Loucy (cell line): Measurements from ENCODE around the gene CSRP1.

Experiments
- H2AFZ ChIP-seq: fragments of 200-600 bp; sonication (generic); 2 replicates; pipeline ENCODE4 v1.6.0; 2016; ENCODE audit warnings: antibody characterized with exemption, mild to moderate bottlenecking, low read length, moderate library complexity
- H3F3A ChIP-seq: fragments of 200-600 bp; 2 replicates; pipeline ENCODE4 v1.6.0; 2016; ENCODE audit warnings: antibody characterized with exemption, low read depth, mild to moderate bottlenecking
- H3K27me3 ChIP-seq: fragments of 200-600 bp; sonication (generic); 2 replicates; pipeline ENCODE4 v1.6.1; 2014; ENCODE audit warnings: low read length, mild to moderate bottlenecking; ENCODE audit not compliant: insufficient read depth, poor library complexity, severe bottlenecking
- H3K36me3 ChIP-seq: fragments of 200-600 bp; sonication (generic); 2 replicates; pipeline ENCODE4 v1.6.1; 2016; ENCODE audit warnings: low read length; ENCODE audit not compliant: insufficient read depth
- H3K4me1 ChIP-seq: fragments of 200-600 bp; sonication (generic); 2 replicates; pipeline ENCODE4 v1.5.1; 2014; ENCODE audit warnings: low read length, mild to moderate bottlenecking; ENCODE audit not compliant: insufficient read depth, poor library complexity, severe bottlenecking
- H3K4me2 ChIP-seq: fragments of 200-600 bp; sonication (generic); 2 replicates; pipeline ENCODE4 v1.6.0; 2014; ENCODE audit warnings: antibody characterized with exemption, low read length, low read depth, mild to moderate bottlenecking; ENCODE audit not compliant: poor library complexity, severe bottlenecking
- H3K4me3 ChIP-seq: fragments of 200-600 bp; sonication (generic); 2 replicates; pipeline ENCODE4 v1.5.1; 2014; ENCODE audit warnings: low read length, mild to moderate bottlenecking, mixed read lengths; ENCODE audit not compliant: poor library complexity, severe bottlenecking
- H3K79me2 ChIP-seq: fragments of 200-600 bp; sonication (generic); 2 replicates; pipeline ENCODE4 v1.6.1; 2014; ENCODE audit warnings: low read length; ENCODE audit not compliant: insufficient read depth
- H3K9ac ChIP-seq: fragments of 200-600 bp; sonication (generic); 2 replicates; pipeline ENCODE4 v1.6.0; 2014; ENCODE audit warnings: mild to moderate bottlenecking, low read depth, low read length, moderate library complexity; ENCODE audit not compliant: poor library complexity, severe bottlenecking
- H3K9me2 ChIP-seq: fragments of 200-600 bp; sonication (generic); replicated peaks from 2 replicates; pipeline ENCODE4 v1.6.1; 2016; ENCODE audit warnings: low read depth, low read length, mixed read lengths
- H3K9me3 ChIP-seq: fragments of 200-600 bp; sonication (generic); 2 replicates; pipeline ENCODE4 v1.6.1; 2014; ENCODE audit warnings: mild to moderate bottlenecking, antibody characterized with exemption, low read length, low read depth; ENCODE audit not compliant: insufficient read depth
- H4K20me1 ChIP-seq: fragments of 200-600 bp; sonication (generic); 2 replicates; pipeline ENCODE4 v1.6.0; 2014; ENCODE audit warnings: antibody characterized with exemption, low read length, mild to moderate bottlenecking; ENCODE audit not compliant: insufficient read depth, poor library complexity, severe bottlenecking
- CTCF ChIP-seq: fragments of 200-600 bp; sonication (generic); conservative IDR thresholded peaks from 2 replicates; pipeline ENCODE4 v1.5.1; 2014; ENCODE audit warnings: mild to moderate bottlenecking, antibody characterized with exemption, low read length
- EZH2phosphoT487 ChIP-seq: fragments of 200-600 bp; IDR thresholded peaks from 2 replicates; pipeline ENCODE4 v1.6.1; 2018; ENCODE audit warnings: antibody characterized with exemption, mild to moderate bottlenecking, moderate library complexity, borderline replicate concordance

The CSRP1 gene

GRCh38 chr1:201506557-201507359 lies at the start of gene CSRP1:
Gene CSRP1 (minus strand): TSS chr1:201507123. CDS start chr1:201496303, 10,820 bp downstream.
- H4K20me1 ChIP-seq = peaks cover 5% of the 10 kb centered on the region
- peak within 1 kb of the TSS; percentile 96 for H3K9ac ChIP-seq
- H3K79me2 ChIP-seq = peaks cover 65% of the 10 kb centered on the region
- TF ChIP-seq EZH2phosphoT487 (no peak), CTCF (no peak)
- no peaks in the 10 kb centered on the region for H3K9me2 ChIP-seq
- no peaks in the 10 kb centered on the region for H3K36me3 ChIP-seq
- peak within 1 kb of the TSS; percentile 82 for H3K4me2 ChIP-seq
- 0 out of 2 replicates have a peak, but pooled peaks cover 4% of the 10 kb centered on the region for H3F3A ChIP-seq
- H2AFZ ChIP-seq = peak within 1 kb of the TSS; percentile 91
- no peaks in the 10 kb centered on the region for H3K27me3 ChIP-seq
- H3K9me3 ChIP-seq = no peaks in the 10 kb centered on the region
- peaks cover 58% of the 10 kb centered on the region for H3K4me1 ChIP-seq
- peak within 1 kb of the TSS; percentile 86 for H3K4me3 ChIP-seq

GRCh38 chr1:201555593-201555945 lies 48.6 kb upstream of the CSRP1 start:
- no peak for TF ChIP-seq CTCF
- Histone ChIP-seq H3K79me2 (no peaks in the 10 kb centered on the region), H3K9me2 (no peaks in the 10 kb centered on the region), H3K4me1 (no peaks in the 10 kb centered on the region), H3K4me3 (no peak overlapping the region), H3K9ac (no peak overlapping the region), H3K27me3 (no peaks in the 10 kb centered on the region), H3K36me3 (no peaks in the 10 kb centered on the region), H2AFZ (no peak overlapping the region), H4K20me1 (no peaks in the 10 kb centered on the region), H3K4me2 (no peak overlapping the region), H3F3A (no peaks in the 10 kb centered on the region), H3K9me3 (no peaks in the 10 kb centered on the region)

GRCh38 chr1:201554789-201555592 lies 48.1 kb upstream of the CSRP1 start:
- no peak overlapping the region for H2AFZ ChIP-seq
- H3K9me3 ChIP-seq = no peaks in the 10 kb centered on the region
- H3K4me1 ChIP-seq = no peaks in the 10 kb centered on the region

More at GRCh38 chr1:201554789-201555592, 48.1 kb upstream of the CSRP1 start:
- Histone ChIP-seq H3F3A (no peaks in the 10 kb centered on the region), H3K36me3 (no peaks in the 10 kb centered on the region), H3K4me2 (no peak overlapping the region), H3K9ac (no peak overlapping the region), H3K27me3 (no peaks in the 10 kb centered on the region), H3K4me3 (no peak overlapping the region), H3K9me2 (no peaks in the 10 kb centered on the region), H4K20me1 (no peaks in the 10 kb centered on the region), H3K79me2 (no peaks in the 10 kb centered on the region)
- no peak for TF ChIP-seq EZH2phosphoT487
- TF ChIP-seq CTCF = no peak
